GM12872 (cell line): ENCODE data around the gene PHKA2.

Experiments
- CTCF ChIP-seq: IDR thresholded peaks from 3 replicates; pipeline ENCODE4 v1.5.1; 2011; ENCODE audit warnings: low read depth, mild to moderate bottlenecking, low read length, moderate library complexity; ENCODE audit not compliant: insufficient read depth

The PHKA2 gene

GRCh38 chrX:18945483-18945882 lies 38.4 kb downstream of the PHKA2 start:
- no peak for TF ChIP-seq CTCF

GRCh38 chrX:18944482-18944881 lies 39.4 kb downstream of the PHKA2 start:
- no peak for TF ChIP-seq CTCF

GRCh38 chrX:18941896-18942295 lies 42.0 kb downstream of the PHKA2 start:
- no peak for TF ChIP-seq CTCF

- TF ChIP-seq CTCF, result no peak
Observed at GRCh38 chrX:18938710-18939109, 45.2 kb downstream of the PHKA2 start.

GRCh38 chrX:18937173-18937572 lies 46.7 kb downstream of the PHKA2 start:
- TF ChIP-seq CTCF, result no peak

GRCh38 chrX:18935893-18936292 lies 48.0 kb downstream of the PHKA2 start:
- no peak for TF ChIP-seq CTCF

- no peak for TF ChIP-seq CTCF
Observed at GRCh38 chrX:18934708-18935107, 49.2 kb downstream of the PHKA2 start.

- no peak for TF ChIP-seq CTCF
Observed at GRCh38 chrX:18933617-18934016, 50.3 kb downstream of the PHKA2 start.
